T1000 (cell line): Measurements from ENCODE around the gene DACT1.

ENCODE experiments used
- DNase-seq: peaks from one replicate; lab custom pipeline; 2025; ENCODE audit warnings: mixed read lengths; lab: John Stamatoyannopoulos, UW

The DACT1 gene

DNA sequence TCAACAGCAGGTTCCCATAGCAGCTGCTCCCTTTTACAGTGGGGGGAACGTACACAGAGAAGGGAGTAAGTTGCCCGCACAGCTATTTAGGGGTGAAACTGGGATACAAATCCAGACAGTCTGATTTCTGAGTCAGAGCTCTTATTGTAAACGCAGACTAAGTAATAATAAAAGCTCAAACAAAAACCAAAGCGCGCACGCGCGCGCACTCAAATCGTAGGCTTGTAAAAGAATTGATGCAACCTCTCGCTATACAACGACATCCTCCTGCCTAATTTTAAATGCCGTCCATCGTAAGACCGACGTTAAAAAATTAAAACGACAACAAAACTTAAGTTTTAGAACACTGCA lies 747 bp upstream of the DACT1 start:
- DNase-seq: peak; percentile 57

DNA sequence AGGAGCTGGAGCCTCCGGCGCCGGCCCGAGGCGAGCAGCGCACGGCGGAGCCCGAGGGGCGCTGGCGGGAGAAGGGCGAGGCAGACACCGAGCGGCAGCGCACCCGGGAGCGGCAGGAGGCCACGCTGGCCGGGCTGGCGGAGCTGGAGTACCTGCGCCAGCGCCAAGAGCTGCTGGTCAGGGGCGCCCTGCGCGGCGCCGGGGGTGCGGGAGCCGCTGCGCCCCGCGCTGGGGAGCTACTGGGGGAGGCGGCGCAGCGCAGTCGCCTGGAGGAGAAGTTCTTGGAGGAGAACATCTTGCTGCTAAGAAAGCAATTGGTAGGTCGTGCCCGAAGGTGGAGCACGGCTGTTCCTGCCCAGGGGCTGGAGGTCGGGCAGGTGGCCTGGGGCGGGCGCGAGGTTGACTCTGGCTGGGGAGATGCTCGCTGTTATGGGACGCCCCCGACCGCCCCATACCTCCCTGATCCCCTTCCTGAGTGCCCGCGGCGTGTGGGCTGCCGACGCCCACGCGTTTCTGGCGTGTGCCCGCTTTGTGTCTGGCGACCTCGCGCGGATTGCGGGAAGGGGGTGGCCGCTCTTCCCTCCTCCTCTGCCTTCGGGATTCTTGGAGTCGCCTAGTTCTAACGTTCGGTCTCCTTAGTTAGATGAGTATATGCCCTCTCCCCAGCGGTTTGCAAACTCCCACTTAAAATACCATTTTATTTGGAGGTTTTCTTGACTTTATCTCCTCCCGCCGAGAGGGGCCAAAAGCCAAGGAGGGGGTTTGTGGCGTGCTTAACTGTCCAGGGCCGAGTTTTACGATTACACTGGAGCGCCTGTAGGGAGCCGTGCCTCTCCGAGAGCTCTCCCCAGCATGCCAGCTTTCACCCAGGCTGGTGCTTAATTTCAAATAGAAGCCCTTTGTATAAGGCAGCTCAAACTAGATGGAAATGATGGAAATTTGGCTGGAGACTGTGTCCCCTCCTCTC lies 752 bp downstream of the DACT1 start:
- DNase-seq: no peak

DNA sequence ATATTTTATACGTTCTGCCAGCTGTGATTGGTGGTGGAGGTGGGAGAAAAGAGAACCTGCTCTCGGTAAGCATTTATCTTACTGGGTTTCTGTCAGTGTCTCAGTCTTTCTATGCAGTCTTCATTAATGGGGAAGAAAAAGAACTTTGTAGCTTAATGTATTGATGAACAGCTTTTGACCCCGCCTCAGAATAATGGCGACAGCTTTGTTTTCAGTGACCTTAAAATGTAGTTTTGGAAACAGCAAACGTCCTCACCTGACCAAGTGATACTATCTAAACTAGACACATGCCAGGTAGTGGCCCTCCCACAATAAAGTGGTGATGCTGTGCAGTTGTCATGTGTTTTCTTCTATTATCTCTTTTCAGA lies 1.4 kb downstream of the DACT1 start:
- no peak for DNase-seq

DNA sequence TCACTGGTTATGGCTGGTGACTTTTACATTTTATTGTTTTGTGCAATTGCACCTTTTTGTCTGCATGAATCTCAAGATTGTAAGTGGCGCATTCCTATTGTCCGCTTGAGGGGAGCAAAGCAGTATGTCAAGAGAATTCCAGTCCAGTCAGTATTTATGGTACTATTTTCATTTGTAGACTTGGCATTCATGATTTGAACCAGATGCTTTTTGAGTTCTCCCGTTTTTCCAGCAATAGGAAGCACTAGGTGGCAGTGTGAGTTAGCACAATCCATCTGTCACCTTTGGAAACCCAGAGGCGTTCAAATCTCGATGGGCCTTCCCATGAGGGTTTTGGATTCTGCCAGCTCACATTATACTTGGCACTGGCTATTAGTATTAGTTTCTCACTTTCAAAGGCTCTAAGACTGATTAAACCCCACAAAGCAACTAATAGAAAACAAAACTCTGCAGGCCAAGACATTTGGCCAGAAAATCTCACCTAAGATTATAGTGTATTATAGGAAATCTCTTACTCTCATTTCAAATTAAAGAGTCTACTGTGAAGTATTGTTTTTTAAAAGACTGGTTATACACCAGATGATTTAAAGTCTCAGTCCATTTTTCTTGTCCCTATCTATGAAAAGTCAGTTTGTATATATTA lies 2.2 kb downstream of the DACT1 start:
- peak; percentile 27 for DNase-seq

DNA sequence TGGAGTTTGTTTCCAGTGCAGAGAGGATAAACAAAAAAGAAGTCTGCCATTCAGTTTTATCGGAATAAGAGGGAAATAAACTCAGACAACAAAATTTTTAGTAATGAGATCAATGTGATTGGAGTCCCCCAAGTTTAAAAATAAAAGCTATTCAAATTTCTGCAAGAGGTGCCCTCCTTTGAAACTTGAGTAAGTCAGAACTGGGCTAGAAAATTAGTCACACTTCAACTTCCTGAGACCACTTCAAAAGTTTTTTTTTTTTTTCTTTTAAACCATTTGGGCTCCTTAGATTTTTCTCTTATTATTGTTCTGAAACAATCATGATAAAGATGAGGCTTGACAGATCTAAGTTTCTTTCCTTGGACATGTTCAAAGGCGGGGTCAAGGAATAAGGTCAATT lies 3.2 kb downstream of the DACT1 start:
- no peak for DNase-seq

GRCh38 chr14:58641509-58641908 lies 3.7 kb downstream of the DACT1 start:
- no peak for DNase-seq

- no peak for DNase-seq
These were observed 5.6 kb downstream of the DACT1 start for GRCh38 chr14:58643366-58643765.

DNA sequence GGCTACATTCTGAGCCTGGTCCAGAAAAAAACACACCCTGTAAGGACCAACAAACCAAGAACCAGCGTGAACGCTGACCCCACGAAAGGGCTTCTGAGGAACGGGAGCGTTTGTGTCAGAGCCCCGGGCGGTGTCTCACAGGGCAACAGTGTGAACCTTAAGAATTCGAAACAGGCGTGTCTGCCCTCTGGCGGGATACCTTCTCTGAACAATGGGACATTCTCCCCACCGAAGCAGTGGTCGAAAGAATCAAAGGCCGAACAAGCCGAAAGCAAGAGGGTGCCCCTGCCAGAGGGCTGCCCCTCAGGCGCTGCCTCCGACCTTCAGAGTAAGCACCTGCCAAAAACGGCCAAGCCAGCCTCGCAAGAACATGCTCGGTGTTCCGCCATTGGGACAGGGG lies 7.9 kb downstream of the DACT1 start:
- DNase-seq: no peak

DNA sequence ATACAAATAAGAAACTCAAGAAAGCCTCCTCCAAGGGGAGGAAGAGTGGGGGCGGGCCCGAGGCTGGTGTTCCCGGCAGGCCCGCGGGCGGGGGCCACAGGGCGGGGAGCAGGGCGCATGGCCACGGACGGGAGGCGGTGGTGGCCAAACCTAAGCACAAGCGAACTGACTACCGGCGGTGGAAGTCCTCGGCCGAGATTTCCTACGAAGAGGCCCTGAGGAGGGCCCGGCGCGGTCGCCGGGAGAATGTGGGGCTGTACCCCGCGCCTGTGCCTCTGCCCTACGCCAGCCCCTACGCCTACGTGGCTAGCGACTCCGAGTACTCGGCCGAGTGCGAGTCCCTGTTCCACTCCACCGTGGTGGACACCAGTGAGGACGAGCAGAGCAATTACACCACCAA lies 8.7 kb downstream of the DACT1 start:
- DNase-seq: no peak

- no peak for DNase-seq
These were observed 10.0 kb downstream of the DACT1 start for GRCh38 chr14:58647777-58648176.

DNA sequence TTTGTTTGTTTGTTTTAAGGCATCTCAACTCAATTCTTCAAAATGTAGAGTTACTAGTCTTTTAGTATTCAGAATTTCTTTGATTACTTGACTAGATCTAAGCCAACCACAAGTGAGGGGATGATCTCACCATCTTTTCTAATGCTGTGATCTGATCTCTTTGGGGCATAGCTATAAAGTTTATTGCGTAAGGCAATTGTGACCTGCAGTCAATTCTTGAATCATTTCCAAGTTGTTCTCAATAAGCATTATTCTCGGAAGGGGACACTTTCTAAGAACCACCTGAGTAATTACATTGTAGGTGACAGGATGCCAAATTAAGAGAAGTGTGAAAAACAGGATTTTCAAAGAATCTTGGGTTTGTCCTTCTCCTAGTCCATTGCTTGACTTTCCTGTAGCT lies 13.1 kb downstream of the DACT1 start:
- DNase-seq: no peak

- no peak for DNase-seq
These were observed 19.1 kb downstream of the DACT1 start for GRCh38 chr14:58656671-58657411.

DNA sequence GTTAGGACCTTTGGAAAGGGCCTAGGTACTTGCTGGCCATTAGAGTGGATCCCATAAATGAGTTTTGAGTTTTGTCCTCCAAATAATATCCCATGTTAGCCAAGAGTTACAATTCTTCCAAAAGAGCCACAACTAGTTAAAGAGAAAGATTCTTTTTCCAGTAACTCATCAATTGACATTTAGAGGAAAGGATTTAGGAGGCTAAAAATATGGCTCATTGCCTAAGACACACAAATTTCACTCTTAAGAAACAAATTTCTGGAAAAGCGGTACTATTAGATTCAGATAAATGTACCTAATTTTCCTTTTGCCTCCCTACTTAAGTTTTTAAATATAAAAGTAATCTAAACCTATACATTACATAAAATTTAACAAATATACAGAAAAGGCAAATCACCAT lies 21.3 kb downstream of the DACT1 start:
- DNase-seq: no peak

DNA sequence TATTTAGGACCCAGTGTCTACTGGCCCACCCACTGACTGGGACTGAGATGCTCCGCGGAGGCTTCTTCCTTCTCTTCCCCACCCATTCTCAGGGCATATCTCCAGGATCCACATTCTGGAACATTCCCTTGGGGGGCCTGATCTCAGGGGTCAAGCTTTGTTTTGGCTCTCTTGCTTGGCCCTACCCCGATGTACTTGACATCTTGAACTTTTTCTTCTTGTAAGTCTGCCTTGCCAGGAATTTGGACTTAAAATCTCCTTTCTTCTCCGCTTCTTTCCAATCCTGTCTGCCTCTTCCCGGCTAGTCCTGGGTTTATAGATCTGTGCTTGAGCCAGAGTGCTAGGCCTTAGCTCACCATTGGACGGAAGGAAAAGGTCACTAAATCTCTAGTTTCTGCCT lies 22.1 kb downstream of the DACT1 start:
- DNase-seq: no peak

DNA sequence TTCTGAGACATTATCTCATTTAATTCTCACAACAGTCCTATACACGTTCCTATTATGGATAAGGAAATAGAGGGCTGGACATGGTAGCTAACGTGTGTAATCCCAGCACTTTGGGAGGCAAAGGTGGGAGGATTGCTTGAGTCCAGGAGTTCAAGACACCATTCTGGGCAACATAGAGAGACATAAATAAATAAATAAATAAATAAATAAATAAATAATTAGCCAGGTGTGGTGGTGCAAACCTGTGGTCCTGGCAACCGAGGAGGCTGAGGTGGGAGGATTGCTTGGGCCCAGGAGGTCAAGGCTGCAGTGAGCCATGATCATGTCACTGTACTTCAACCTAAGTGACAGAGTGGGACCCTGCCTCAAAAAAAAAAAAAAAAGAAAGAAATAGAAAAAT lies 22.6 kb downstream of the DACT1 start:
- DNase-seq: no peak

DNA sequence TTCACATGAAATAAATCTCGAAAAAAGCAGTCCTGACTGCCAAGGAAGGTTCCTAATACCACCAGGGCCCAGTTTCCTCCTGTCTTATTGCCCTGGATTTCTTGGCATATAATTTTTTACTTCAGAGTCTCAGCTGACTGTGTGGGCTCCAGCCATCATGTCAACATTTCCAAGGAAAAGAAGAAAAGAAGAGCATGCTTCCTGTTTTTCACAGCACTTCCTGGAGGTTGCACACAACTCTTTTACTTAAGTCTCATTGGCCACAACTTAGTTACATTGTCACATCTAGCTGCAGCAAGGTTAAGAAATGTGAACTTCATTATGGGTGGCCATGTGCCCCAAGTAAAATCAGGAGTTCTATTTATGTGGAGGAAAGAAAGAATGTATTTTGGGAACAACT lies 24.3 kb downstream of the DACT1 start:
- no peak for DNase-seq

- no peak for DNase-seq
These were observed 25.0 kb downstream of the DACT1 start for GRCh38 chr14:58662759-58663158.

DNA sequence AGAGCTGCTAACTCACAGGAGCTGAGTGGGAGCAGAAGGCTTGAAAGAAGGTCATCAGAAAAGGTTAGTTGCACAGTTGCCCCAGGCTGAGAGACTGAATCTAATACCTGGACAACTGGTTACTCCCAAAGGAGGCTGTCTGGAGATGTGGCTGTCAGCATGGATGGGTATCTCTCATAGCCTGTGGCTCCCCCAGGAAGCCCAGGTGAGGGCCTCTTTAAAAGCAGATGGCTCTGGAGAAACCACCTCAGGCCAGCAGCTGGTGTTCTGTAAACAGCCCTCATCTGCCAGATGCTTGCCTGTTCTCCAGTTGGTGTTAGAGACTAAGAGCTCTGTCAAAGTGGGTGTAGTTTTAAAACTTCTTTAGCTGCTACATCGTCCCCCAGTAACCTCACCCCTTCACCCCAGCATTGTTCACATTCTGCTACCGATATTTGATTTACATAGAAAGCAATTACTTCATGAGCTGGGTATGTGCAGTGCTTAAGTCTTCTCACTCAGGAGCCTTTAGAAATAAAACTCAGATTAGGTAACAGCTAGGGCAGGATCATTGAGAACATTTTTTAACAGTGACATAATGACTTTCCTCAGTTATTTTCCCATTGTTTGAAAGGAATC lies 25.8 kb downstream of the DACT1 start:
- DNase-seq: no peak

DNA sequence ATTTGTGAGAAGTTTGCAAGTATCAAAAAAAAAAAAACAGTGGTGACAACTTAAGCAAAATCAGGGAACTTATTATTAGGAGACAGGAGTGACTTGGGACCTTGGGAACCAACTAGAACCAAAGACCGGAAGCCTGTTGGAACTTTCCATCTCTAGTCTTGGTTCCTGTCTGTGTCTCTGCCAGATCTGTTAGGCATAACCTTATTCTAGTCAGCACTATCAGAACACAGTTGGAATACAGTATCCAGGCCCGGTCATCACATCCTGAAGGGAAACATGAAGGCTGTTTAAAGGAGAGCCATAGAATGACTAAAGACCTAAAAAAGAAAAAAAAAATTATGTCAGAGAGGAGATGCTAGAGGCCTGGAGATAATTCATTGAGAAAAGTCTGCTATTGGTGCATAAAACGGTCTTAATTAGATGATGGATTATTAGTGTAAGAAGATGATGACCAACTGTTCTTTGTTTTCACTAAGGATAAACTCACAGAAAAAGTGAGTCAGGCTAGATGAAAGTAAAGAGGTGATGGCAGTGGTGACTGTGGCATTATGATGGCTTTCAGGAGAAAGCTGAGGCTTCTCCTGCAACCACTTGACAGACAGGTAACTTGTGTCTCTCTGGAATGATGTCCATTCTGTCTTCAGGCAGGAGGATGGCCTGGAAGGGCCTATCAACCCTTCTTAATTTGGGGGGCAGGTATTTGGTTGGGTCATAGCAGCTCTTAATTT lies 28.2 kb downstream of the DACT1 start:
- DNase-seq: no peak

DNA sequence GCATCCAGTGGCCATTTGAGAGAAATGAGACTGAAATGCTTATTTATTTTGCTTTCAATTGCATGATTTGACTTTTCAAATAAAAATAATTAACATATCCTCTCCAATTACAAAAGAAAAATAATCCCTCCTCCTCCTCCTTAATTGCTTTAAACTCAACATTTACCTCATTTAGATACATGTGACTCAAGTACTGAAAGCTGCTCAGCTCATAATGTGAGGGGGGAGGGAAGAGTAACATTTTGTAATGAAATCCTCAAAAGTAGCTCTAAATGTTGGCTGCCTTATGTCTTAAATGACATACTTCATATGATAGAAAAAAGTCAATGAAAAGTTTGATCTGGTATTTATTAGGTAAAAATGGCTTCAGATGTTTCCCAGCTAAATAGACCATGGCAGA lies 29.0 kb downstream of the DACT1 start:
- no peak for DNase-seq

DNA sequence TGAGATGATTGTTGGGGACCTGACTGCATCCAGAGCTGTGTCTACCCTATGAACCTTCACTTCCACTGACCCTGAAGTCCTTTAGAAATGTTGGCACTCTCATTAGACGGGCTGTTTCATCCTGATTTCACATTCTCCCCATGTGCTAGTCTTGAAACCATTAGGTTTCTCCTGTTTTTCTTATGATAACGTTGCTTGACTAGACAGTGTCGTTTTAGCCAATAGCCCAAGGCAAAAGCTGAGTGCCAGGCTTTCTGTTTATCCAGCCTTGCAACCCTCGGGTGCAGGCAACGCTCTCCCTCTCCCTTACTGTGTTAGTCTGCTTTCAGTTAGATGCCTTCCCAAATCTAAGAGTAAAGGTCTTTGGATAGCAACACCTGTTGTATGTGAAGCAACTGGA lies 30.1 kb downstream of the DACT1 start:
- no peak for DNase-seq
